H1 (cell line): ENCODE results near the gene CDK5RAP3. TPM values are rescaled to one million over a fixed set of nuclear protein-coding genes. Genes with fewer than 3 reads are reported as not detected.

Source experiments
- CTCF ChIA-PET: fragments of 300-600 bp; sonication (Branson Sonifier 250); formaldehyde crosslinking; loops from one replicate; lab custom pipeline; 2021; ENCODE audit not compliant: partially characterized antibody; lab: Charles Lee
- POLR2A ChIA-PET: fragments of 300-600 bp; sonication (Branson Sonifier 250); formaldehyde crosslinking; loops from one replicate; lab custom pipeline; 2021; ENCODE audit warnings: inconsistent platforms; ENCODE audit not compliant: partially characterized antibody; lab: Charles Lee
- DNase-seq, 2 experiments: peaks; one replicate each; pipeline versions ENCODE4 v3.0.0 to v3.0.0-alpha.2; 2010 to 2022; ENCODE audit warnings: low spot score in 2 of 2, low read depth in 1 of 2, mixed read lengths in 1 of 2
- FAIRE-seq: peaks from 2 replicates; lab custom pipeline; 2011; peaks lifted over from hg19 to GRCh38; lab: Jason Lieb, UNC
- H2AFZ ChIP-seq: 2 replicates; pipeline ENCODE4 v1.8.1; 2012; ENCODE audit warnings: low read length, inconsistent platforms
- H2AK5ac ChIP-seq: 2 replicates; pipeline ENCODE4 v1.6.1; 2013; ENCODE audit warnings: low read depth, low read length
- H2BK120ac ChIP-seq: replicated peaks from 2 replicates; pipeline ENCODE3; 2013; ENCODE audit warnings: low read depth, low read length, inconsistent platforms
- H2BK12ac ChIP-seq: 2 replicates; pipeline ENCODE4 v1.6.1; 2013; ENCODE audit warnings: low read depth, low read length
- H2BK15ac ChIP-seq: 2 replicates; pipeline ENCODE4 v1.6.1; 2013; ENCODE audit warnings: low read length
- H2BK20ac ChIP-seq: 2 replicates; pipeline ENCODE4 v1.6.1; 2013; ENCODE audit warnings: low read length
- H2BK5ac ChIP-seq: 2 replicates; pipeline ENCODE4 v1.6.1; 2013; ENCODE audit warnings: low read depth, low read length
- H3K14ac ChIP-seq: 2 replicates; pipeline ENCODE4 v1.6.1; 2013; ENCODE audit warnings: inconsistent platforms; ENCODE audit not compliant: insufficient read length
- H3K18ac ChIP-seq: 2 replicates; pipeline ENCODE4 v1.6.1; 2013; ENCODE audit warnings: low read length; ENCODE audit errors: extremely low read depth
- H3K23ac ChIP-seq: 2 replicates; pipeline ENCODE4 v1.6.1; 2013; ENCODE audit warnings: inconsistent platforms; ENCODE audit not compliant: insufficient read length
- H3K23me2 ChIP-seq: 2 replicates; pipeline ENCODE4 v1.6.1; 2013; ENCODE audit warnings: low read depth, low read length
- H3K27ac ChIP-seq: 2 replicates; pipeline ENCODE4 v1.6.1; 2011; ENCODE audit warnings: low read depth, low read length, inconsistent platforms
- H3K27me3 ChIP-seq, 4 experiments: replicated peaks in 1 of 4; 1 replicate in 1 of 4; 2 replicates in 3 of 4; pipeline versions ENCODE4 v1.6.1 to v1.8.1; 2011 to 2013; ENCODE audit warnings: low read length in 3 of 4, mild to moderate bottlenecking in 3 of 4, inconsistent platforms in 2 of 4, mixed read lengths in 2 of 4, moderate library complexity in 1 of 4; ENCODE audit not compliant: control insufficient read depth in 3 of 4, insufficient read depth in 3 of 4; ENCODE audit errors: extremely low read depth in 1 of 4
- H3K36me3 ChIP-seq, 4 experiments: 2 replicates each; pipeline versions ENCODE4 v1.6.1 to v1.8.1; 2011 to 2013; ENCODE audit warnings: mild to moderate bottlenecking in 4 of 4, low read length in 3 of 4, moderate library complexity in 2 of 4, control low read depth in 1 of 4, inconsistent platforms in 1 of 4; ENCODE audit not compliant: insufficient read depth in 4 of 4, control insufficient read depth in 2 of 4
- H3K4ac ChIP-seq: replicated peaks from 2 replicates; pipeline ENCODE3; 2013; ENCODE audit warnings: low read length, low read depth, mixed read lengths, inconsistent platforms; ENCODE audit not compliant: insufficient read length
- H3K4me1 ChIP-seq, 4 experiments: replicated peaks in 1 of 4; 1 replicate in 1 of 4; 2 replicates in 3 of 4; pipeline versions ENCODE4 v1.6.1 to v1.8.1; 2011 to 2013; ENCODE audit warnings: low read length in 3 of 4, inconsistent platforms in 2 of 4, mixed read lengths in 1 of 4; ENCODE audit not compliant: insufficient read depth in 4 of 4, control insufficient read depth in 3 of 4
- H3K4me2 ChIP-seq, 2 experiments: 2 replicates each; pipeline versions ENCODE4 v1.6.1 to v1.8.1; 2011 to 2013; ENCODE audit warnings: low read depth in 2 of 2, low read length in 2 of 2, control low read depth in 1 of 2, inconsistent platforms in 1 of 2, mild to moderate bottlenecking in 1 of 2; ENCODE audit not compliant: insufficient read depth in 1 of 2
- H3K4me3 ChIP-seq, 4 experiments: fragments of 200-600, 300-600 bp in 1 of 4; sonication (generic), shearing (Covaris generic), sonication (Bioruptor Twin) in 1 of 4; 2 replicates each; pipeline versions ENCODE4 v1.5.1 to v1.8.1; 2011 to 2016; ENCODE audit warnings: low read length in 4 of 4, low read depth in 3 of 4, control low read depth in 2 of 4, inconsistent platforms in 2 of 4, mild to moderate bottlenecking in 2 of 4, mixed read lengths in 1 of 4, moderate library complexity in 1 of 4; ENCODE audit not compliant: insufficient read depth in 2 of 4; ENCODE audit errors: extremely low read depth in 1 of 4
- H3K56ac ChIP-seq: replicated peaks from 2 replicates; pipeline ENCODE3; 2013; ENCODE audit warnings: low read depth, mild to moderate bottlenecking, mixed read lengths, low read length, inconsistent platforms; ENCODE audit not compliant: insufficient read length
- H3K79me1 ChIP-seq: 2 replicates; pipeline ENCODE4 v1.6.1; 2013; ENCODE audit warnings: low read depth, low read length, control low read depth
- H3K79me2 ChIP-seq, 2 experiments: 2 replicates each; pipeline versions ENCODE4 v1.6.1 to v1.8.1; 2012 to 2013; ENCODE audit warnings: low read length in 2 of 2, mild to moderate bottlenecking in 2 of 2, inconsistent platforms in 1 of 2; ENCODE audit not compliant: insufficient read depth in 2 of 2, control insufficient read depth in 1 of 2
- H3K9ac ChIP-seq, 4 experiments: replicated peaks in 1 of 4; 1 replicate in 1 of 4; 2 replicates in 3 of 4; pipeline versions ENCODE4 v1.6.1 to v1.8.1; 2011 to 2013; ENCODE audit warnings: low read depth in 3 of 4, low read length in 3 of 4, control low read depth in 2 of 4, mild to moderate bottlenecking in 2 of 4, moderate library complexity in 2 of 4, inconsistent platforms in 1 of 4; ENCODE audit errors: extremely low read depth in 1 of 4
- H3K9me3 ChIP-seq, 2 experiments: 2 replicates each; pipeline versions ENCODE4 v1.6.1 to v1.8.1; 2012 to 2013; ENCODE audit warnings: mild to moderate bottlenecking in 2 of 2, moderate library complexity in 2 of 2, control low read depth in 1 of 2, inconsistent platforms in 1 of 2, low read depth in 1 of 2, low read length in 1 of 2, mixed read lengths in 1 of 2; ENCODE audit not compliant: insufficient read depth in 2 of 2
- H4K20me1 ChIP-seq, 2 experiments: replicated peaks in 1 of 2; 2 replicates each; pipeline versions ENCODE3 to v1.8.1; 2011 to 2013; ENCODE audit warnings: inconsistent platforms in 2 of 2, low read length in 2 of 2, mild to moderate bottlenecking in 1 of 2; ENCODE audit not compliant: insufficient read depth in 2 of 2, control insufficient read depth in 1 of 2
- H4K5ac ChIP-seq: 2 replicates; pipeline ENCODE4 v1.6.1; 2013; ENCODE audit warnings: low read length, low read depth, mixed read lengths, inconsistent platforms; ENCODE audit not compliant: insufficient read length
- H4K8ac ChIP-seq: 2 replicates; pipeline ENCODE4 v1.8.0; 2013; ENCODE audit warnings: mild to moderate bottlenecking, moderate library complexity, low read length, inconsistent platforms; ENCODE audit not compliant: insufficient read depth; ENCODE audit errors: extremely low read depth
- H4K91ac ChIP-seq: replicated peaks from 2 replicates; pipeline ENCODE3; 2013; ENCODE audit warnings: low read length, mixed read lengths, inconsistent platforms; ENCODE audit not compliant: insufficient read length
- BACH1 ChIP-seq: IDR thresholded peaks from 2 replicates; pipeline ENCODE4 v1.6.1; 2012; ENCODE audit warnings: low read length, improper control_type of control experiment
- BRCA1 ChIP-seq: IDR thresholded peaks from 2 replicates; pipeline ENCODE4 v1.6.1; 2012; ENCODE audit warnings: low read depth, low read length, improper control_type of control experiment
- KDM1A ChIP-seq: fragments of 200-600, 300-600 bp; sonication (generic); IDR thresholded peaks from 2 replicates; pipeline ENCODE4 v1.7.1; 2016; ENCODE audit warnings: mild to moderate bottlenecking, low read length, borderline replicate concordance
- SUZ12 ChIP-seq: fragments of 200-600 bp; sonication (generic); IDR thresholded peaks from 2 replicates; pipeline ENCODE4 v1.6.1; 2012; ENCODE audit warnings: mild to moderate bottlenecking, inconsistent platforms, low read length, moderate library complexity, mixed read lengths
- TAF7 ChIP-seq: optimal IDR thresholded peaks from 2 replicates; pipeline ENCODE3; 2011; ENCODE audit warnings: low read depth, mild to moderate bottlenecking, inconsistent platforms, low read length, moderate library complexity, borderline replicate concordance
- WGBS, 2 experiments: shearing (Covaris generic) in 1 of 2; methylation state at CpG; one replicate each; pipeline versions ENCODE4 v1.1.6 to v1.1.7; 2013 to 2015; ENCODE audit warnings: low lambda C conversion rate in 2 of 2, mixed read lengths in 2 of 2, inconsistent platforms in 1 of 2, low coverage in 1 of 2, missing lambda C conversion rate in 1 of 2; ENCODE audit not compliant: insufficient replicate concordance in 2 of 2, insufficient coverage in 1 of 2, insufficient read length in 1 of 2; ENCODE audit errors: extremely low coverage in 1 of 2, missing lambda C conversion rate in 1 of 2; 5-methylcytosine and 5-hydroxymethylcytosine counted together
- polyA plus RNA-seq, 7 experiments: library from polyadenylated mRNA; depleted of rRNA in 3 of 7; stranded (reverse) in 5 of 7; unstranded in 2 of 7; fragments of >200 nt in 5 of 7; fragments of 200-250 nt in 2 of 7; gene quantifications; 1 replicate in 5 of 7; 2 replicates in 1 of 7; 4 replicates in 1 of 7; pipeline versions ENCODE4 v1.2.1 to v1.2.3, GENCODE V29; 2011 to 2013; ENCODE audit warnings: missing spikeins in 2 of 7, mixed read lengths in 2 of 7
- total RNA-seq: library from RNA; stranded (reverse); fragmentation: NEBNext Ultra II Directional; extraction: Animal tissue kit (Norgen Biotek cat#: 25700); gene quantifications from 2 replicates; pipeline ENCODE4 v1.2.1, GENCODE V29; 2021

CDK5RAP3 gene
- total and polyA plus RNA-seq, 2 of the 8 experiments (the other 6 are each of a cell fraction or from before 2014, with no cell fraction given), result 88.2 to 93.2 TPM

DNA sequence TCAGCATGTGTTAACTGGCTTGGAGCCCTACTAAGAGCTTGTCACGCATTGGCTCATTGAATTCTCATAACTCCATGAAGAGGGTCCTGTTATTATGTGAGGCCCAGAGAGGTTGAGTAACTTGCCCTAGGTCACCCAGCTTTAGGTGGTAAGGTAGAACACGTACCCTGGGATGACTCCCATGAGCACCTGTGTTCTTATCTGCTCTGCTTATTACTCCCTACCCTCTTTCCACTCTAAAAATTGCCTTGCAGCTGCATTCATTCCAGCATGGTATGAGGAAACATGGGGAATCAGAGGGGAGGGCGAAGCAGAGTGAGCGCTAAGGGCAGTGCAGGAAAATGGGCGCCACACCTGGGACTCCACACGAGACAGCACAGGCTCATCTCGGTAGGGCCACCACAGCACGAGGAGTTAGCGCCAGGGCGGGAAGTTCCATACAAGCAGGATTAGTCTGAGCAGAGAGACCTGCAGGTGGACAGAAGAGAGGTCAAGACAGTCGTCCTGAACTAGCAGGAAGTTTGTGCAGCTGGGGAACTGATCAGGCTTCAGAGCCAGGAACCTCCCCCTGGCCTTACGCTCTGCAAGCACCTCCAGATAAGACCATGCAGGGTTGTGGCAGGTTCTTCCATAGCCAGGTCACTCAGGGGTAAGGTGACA, 56.5 kb downstream of the CDK5RAP3 start:
- H4K91ac ChIP-seq, result no peak overlapping the region
- peaks cover 2 to 23% (median 17%) of the 10 kb centered on the region in 4 experiments for H3K27me3 ChIP-seq
- DNase-seq, result no peak
- no peak overlapping the region for H4K8ac ChIP-seq
- peaks cover 0 to 21% (median 11%) of the 10 kb centered on the region in 4 experiments; a peak in 5 of 7 replicates for H3K4me1 ChIP-seq
- H2AFZ ChIP-seq, result no peak overlapping the region
- H3K9ac ChIP-seq, result no peak overlapping the region
- no peak overlapping the region for H3K4me2 ChIP-seq
- TF ChIP-seq BACH1, result no peak
- no peak for TF ChIP-seq SUZ12
- no peak for TF ChIP-seq BRCA1
- peak; percentile 84; the same call in 1 of the 2 replicates for TF ChIP-seq KDM1A
- no peak for TF ChIP-seq TAF7
- TF ChIP-seq, all 59 proteins: peak for 1
- no peak overlapping the region for H3K18ac ChIP-seq
- no peak overlapping the region for H2BK12ac ChIP-seq
- H4K20me1 ChIP-seq, result no peaks in the 10 kb centered on the region
- no peak overlapping the region for H2BK15ac ChIP-seq
- H3K36me3 ChIP-seq, result no peaks in the 10 kb centered on the region
- H3K79me2 ChIP-seq, result no peaks in the 10 kb centered on the region
- no peak overlapping the region for H2BK5ac ChIP-seq
- 86% methylated on average over 12 of the region's 12 CpGs; no CpG with 5 or more reads in 1 of the 2 experiments for WGBS, 2 experiments
- no peak overlapping the region for H2AK5ac ChIP-seq
- H3K56ac ChIP-seq, result no peak overlapping the region
- H3K14ac ChIP-seq, result no peak overlapping the region
- ChIA-PET POLR2A (interaction anchor here (2.7 to 28.1 kb wide), 2 partner anchors 8 to 35 kb away, joined by 9 to 1227 read pairs; partner anchors contain the start of gene NFE2L1), CTCF (interaction anchor here (0.7 to 8.9 kb wide), 33 partner anchors 9 to 582 kb away, joined by 3 to 181 read pairs (median 5); partner anchors contain the start of genes NFE2L1 and SNX11)
- H4K5ac ChIP-seq, result no peak overlapping the region
- H3K4ac ChIP-seq, result no peak overlapping the region
- no peak overlapping the region for H3K4me3 ChIP-seq
- H3K27ac ChIP-seq, result no peak overlapping the region
- H3K9me3 ChIP-seq, result no peaks in the 10 kb centered on the region
- FAIRE-seq, result no peak
- H3K23me2 ChIP-seq, result peaks cover 18% of the 10 kb centered on the region
- H3K79me1 ChIP-seq, result no peaks in the 10 kb centered on the region
- no peak overlapping the region for H2BK120ac ChIP-seq
- no peak overlapping the region for H3K23ac ChIP-seq
- no peak overlapping the region for H2BK20ac ChIP-seq
